Activated T-cell treated with anti-CD3 and anti-CD28 coated beads, Interleukin-2, amount 50 U/mL, for 4 hours (primary cell): ENCODE data around the gene EHBP1. TPM values are rescaled to one million over a fixed set of nuclear protein-coding genes. Genes with fewer than 3 reads are reported as not detected.

Source experiments
- ATAC-seq, 2 donors: fragments of 200-7000 bp; cut with Tn5 transposase; one replicate each; pipeline ENCODE4 v1.10.0; 2021
- DNase-seq: peaks from one replicate; pipeline ENCODE4 v3.0.0-alpha.2; 2020
- H3K27me3 Mint-ChIP-seq: one replicate; pipeline ENCODE4 v1.8.0; 2021; ENCODE audit warnings: low read depth, mixed read lengths
- H3K36me3 Mint-ChIP-seq: one replicate; pipeline ENCODE4 v1.8.0; 2022; ENCODE audit warnings: mixed read lengths; ENCODE audit not compliant: insufficient read depth
- H3K4me1 Mint-ChIP-seq: one replicate; pipeline ENCODE4 v1.8.0; 2021; ENCODE audit warnings: low read depth, mixed read lengths
- H3K4me3 Mint-ChIP-seq: one replicate; pipeline ENCODE4 v1.8.0; 2021; ENCODE audit warnings: mild to moderate bottlenecking, moderate library complexity, mixed read lengths
- H3K9me3 Mint-ChIP-seq: one replicate; pipeline ENCODE4 v1.8.0; 2021; ENCODE audit warnings: mixed read lengths
- total RNA-seq, 3 donors: library from RNA; stranded (reverse); gene quantifications; one replicate each; pipeline ENCODE4 v1.2.1, GENCODE V29; 2021

EHBP1 gene
- total RNA-seq, 3 donors from 2014 or later, result 19.8 to 21.4 (median 20.2) TPM

DNA sequence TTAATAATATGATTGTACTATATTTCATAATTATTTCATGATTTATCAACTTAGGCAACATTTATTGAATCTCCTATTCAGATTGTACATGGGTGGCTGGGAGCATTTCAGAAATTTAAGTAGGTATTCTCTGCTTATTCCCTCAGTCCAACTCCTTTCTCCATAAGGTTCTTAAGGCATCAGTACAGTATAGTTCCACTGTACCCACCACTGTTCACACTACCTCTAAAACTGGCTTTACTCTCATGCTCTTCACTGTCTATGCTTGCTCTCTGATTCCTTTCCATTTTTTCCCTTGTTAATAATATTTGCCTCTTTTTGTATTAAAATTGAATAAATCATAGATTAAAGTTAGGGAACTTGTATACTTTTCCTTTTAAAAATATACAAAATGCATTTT is 89.8 kb downstream of the EHBP1 start:
- DNase-seq (no peak), ATAC-seq (no peak)
- no peaks in the 10 kb centered on the region for H3K36me3 Mint-ChIP-seq
- H3K4me3 Mint-ChIP-seq, result no peak overlapping the region
- H3K4me1 Mint-ChIP-seq, result peaks cover 9% of the 10 kb centered on the region
- H3K27me3 Mint-ChIP-seq, result no peaks in the 10 kb centered on the region
- H3K9me3 Mint-ChIP-seq, result no peaks in the 10 kb centered on the region

DNA sequence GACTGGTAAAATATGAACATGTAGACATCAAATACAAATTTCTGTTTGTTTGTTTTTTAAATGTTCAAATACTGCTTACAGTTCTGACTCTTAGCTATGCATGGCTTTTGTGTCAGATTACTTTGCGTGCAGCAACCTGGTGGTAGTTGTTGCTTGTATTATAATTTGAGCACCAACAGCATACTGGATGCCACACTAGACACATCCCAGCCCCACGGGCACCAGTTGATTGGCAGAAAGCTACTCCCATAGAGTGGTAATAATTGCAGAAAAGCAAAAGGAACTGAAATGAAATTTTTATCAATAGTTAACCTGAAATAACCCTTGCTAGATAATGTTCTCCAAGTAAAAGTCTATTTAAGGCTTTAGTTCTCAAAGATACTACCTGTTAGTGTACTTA is 91.6 kb downstream of the EHBP1 start:
- Mint-ChIP-seq H3K36me3 (no peaks in the 10 kb centered on the region), H3K27me3 (no peaks in the 10 kb centered on the region)

DNA sequence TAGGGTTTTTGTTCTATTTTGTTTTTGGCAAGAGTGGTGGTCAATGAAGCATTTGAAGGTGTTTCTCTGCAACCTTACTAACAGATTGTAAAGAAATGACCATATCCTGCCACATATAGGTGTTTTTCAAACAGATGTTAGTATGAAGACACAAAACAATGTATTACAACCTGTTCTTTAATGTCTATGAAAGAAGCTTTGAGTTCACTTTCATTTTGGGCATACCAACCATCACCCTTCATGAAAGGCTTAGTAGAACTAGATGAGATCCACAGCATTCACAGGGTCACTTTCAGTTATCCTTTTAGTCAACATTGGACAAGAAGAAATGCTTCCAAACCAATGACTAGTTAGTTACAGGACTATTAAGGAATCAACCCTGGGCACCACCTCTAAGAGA is 95.1 kb downstream of the EHBP1 start:
- Mint-ChIP-seq H3K9me3 (no peaks in the 10 kb centered on the region), H3K36me3 (peaks cover under 1% of the 10 kb centered on the region), H3K4me3 (no peak overlapping the region), H3K4me1 (peaks cover 23% of the 10 kb centered on the region), H3K27me3 (no peaks in the 10 kb centered on the region)
- no peak for DNase-seq
- ATAC-seq, result peak in 1 of 2 donors; percentile 23

More for the DNA sequence above, 91.6 kb downstream of the EHBP1 start:
- no peak for DNase-seq
- Mint-ChIP-seq H3K4me1 (peaks cover 22% of the 10 kb centered on the region), H3K9me3 (no peaks in the 10 kb centered on the region), H3K4me3 (no peak overlapping the region)
- no peak for ATAC-seq

DNA sequence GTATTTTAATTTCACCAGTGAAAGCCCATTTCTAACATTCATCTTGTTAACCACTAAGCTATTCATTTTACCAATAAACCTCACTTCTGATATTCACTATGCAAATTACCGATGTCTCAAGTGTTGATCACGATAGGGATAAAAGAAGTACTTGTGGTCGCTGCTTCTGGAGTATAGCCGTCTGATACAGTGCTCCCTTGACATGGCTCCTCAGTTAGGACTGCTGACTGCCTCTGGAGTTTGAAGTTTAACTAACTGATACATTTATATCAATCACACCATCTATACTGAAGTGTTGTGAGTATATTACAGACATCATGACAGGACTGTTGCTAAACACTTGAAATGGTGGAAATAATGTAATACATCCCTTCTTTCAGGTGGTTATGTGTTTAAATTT is 95.6 kb downstream of the EHBP1 start:
- Mint-ChIP-seq H3K36me3 (peaks cover 5% of the 10 kb centered on the region), H3K4me3 (no peak overlapping the region), H3K9me3 (no peaks in the 10 kb centered on the region), H3K4me1 (peaks cover 23% of the 10 kb centered on the region), H3K27me3 (no peaks in the 10 kb centered on the region)
- no peak for ATAC-seq
- DNase-seq, result no peak

DNA sequence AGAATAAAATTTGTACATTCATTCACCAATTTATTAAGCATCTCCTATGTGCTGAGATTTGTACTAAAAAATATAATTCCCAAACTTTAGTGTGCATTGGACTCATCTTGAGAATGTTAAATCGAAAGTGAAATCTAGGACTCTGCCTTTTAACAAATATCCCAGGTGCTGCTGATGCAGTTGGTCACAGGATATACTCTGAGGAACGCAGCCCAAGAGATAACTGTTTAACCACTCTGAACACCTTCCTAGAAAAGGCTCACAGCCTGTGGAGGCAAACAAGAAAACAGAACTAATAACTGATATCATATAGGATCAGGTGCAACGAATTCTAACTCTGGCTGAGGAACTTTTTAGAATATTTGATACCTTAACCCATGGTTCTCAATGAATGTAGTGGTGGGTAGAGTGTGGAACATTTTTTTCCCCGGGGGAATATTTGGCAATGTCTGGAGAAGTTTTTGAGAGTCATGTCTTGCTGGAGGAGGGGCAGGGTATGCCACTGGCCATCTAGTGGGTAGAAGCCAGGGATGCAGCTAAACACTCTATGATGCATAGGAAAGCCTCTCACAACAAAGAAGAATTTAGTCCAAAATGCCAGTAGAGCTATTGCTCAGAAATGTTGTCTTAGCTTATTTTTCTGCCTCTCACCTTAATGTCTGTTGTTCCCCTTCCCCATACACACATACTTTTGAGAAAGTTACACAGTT is 96.5 kb downstream of the EHBP1 start:
- DNase-seq (no peak), ATAC-seq (no peak)
- Mint-ChIP-seq H3K4me3 (peak overlapping the region; percentile 41), H3K9me3 (no peaks in the 10 kb centered on the region), H3K4me1 (peaks cover 23% of the 10 kb centered on the region), H3K27me3 (no peaks in the 10 kb centered on the region), H3K36me3 (peaks cover 7% of the 10 kb centered on the region)

DNA sequence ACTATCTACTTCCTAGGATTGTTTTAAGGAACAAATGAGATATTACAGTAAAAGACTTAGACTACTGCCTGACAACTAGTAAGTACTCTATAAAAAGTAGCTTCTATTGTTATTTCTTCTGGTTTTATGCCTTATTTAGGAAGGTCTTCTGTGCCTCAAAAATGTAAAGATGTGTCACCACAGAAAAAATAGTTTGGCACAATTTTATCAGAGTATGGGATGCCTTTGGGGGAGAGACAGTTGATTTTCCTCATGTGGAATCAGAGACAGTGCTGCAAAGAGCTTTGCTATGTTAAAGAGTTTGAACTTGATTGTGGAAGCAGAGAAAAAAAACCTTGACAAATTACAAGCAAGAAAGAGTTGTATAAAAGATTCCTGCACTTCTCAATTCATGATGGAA is 98.4 kb downstream of the EHBP1 start:
- peaks cover 17% of the 10 kb centered on the region for H3K36me3 Mint-ChIP-seq
- no peaks in the 10 kb centered on the region for H3K27me3 Mint-ChIP-seq
- no peak overlapping the region for H3K4me3 Mint-ChIP-seq
- no peak for DNase-seq
- peaks cover 25% of the 10 kb centered on the region for H3K4me1 Mint-ChIP-seq
- peaks cover 4% of the 10 kb centered on the region for H3K9me3 Mint-ChIP-seq
- ATAC-seq, result no peak

DNA sequence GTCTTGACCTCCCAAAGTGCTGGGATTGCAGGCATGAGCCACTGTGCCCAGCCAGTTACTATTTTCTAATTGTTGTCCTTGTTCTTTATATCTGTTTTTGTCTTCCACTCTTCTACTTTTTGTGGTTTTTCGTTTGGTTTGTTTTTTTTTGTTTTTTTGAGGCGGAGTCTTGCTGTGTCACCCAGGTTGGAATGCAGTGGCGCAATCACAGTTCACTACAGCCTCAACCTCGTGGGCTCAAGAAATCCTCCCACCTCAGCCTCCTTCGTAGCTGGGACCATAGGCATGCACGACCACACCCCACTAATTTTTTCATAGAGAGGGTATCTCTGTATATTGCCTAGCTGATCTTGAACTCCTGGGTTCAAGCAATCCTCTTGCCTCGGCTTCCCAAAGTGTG is 100.7 kb downstream of the EHBP1 start:
- Mint-ChIP-seq H3K36me3 (peaks cover 21% of the 10 kb centered on the region), H3K9me3 (peaks cover 4% of the 10 kb centered on the region), H3K4me3 (no peak overlapping the region), H3K4me1 (peaks cover 9% of the 10 kb centered on the region), H3K27me3 (no peaks in the 10 kb centered on the region)
- ATAC-seq, result no peak
- DNase-seq, result no peak

DNA sequence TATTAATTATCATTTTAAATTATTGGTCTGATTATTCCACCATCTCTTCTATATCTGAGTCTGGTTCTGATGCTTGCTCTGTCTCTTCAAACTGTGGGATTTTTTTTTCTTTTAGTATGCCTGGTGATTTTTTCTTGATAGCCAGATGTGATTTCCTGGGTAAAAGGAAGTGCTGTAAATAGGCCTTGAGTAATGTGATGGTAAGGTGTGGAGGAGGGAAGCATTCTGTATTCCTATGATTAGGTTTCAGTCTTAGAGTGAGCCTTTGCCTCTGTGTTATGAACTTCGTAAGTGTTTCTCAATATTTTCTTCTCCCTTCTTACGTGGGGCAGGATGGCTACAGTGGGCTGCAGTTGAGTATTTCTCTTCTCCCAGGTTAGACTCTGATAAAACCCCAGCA is 103.0 kb downstream of the EHBP1 start:
- H3K9me3 Mint-ChIP-seq, result peaks cover 4% of the 10 kb centered on the region
- H3K27me3 Mint-ChIP-seq, result no peaks in the 10 kb centered on the region
- DNase-seq (no peak), ATAC-seq (no peak)
- no peak overlapping the region for H3K4me3 Mint-ChIP-seq
- H3K4me1 Mint-ChIP-seq, result peaks cover 2% of the 10 kb centered on the region
- H3K36me3 Mint-ChIP-seq, result peaks cover 24% of the 10 kb centered on the region

DNA sequence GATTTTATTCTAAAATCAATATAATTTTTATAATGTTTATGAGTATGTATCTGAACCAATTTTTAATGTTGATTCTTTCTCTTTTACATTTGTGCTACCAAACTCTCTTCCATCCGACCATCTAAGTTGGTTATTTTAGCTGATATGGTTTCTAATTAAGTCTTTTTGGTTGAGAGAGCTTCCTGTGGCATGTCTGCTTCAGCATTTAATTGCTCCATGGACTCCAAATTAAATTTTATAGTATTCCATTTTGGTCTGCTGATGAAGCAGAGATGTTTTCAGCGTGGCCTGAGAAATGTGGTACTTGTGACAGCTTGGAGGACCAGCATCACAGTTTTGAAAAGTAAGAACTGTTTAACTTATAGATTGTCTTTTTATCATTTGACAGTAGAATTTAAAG is 105.6 kb downstream of the EHBP1 start:
- ATAC-seq (no peak), DNase-seq (no peak)
- Mint-ChIP-seq H3K4me3 (no peak overlapping the region), H3K9me3 (peaks cover 4% of the 10 kb centered on the region), H3K36me3 (peaks cover 21% of the 10 kb centered on the region), H3K4me1 (peaks cover 5% of the 10 kb centered on the region), H3K27me3 (no peaks in the 10 kb centered on the region)

DNA sequence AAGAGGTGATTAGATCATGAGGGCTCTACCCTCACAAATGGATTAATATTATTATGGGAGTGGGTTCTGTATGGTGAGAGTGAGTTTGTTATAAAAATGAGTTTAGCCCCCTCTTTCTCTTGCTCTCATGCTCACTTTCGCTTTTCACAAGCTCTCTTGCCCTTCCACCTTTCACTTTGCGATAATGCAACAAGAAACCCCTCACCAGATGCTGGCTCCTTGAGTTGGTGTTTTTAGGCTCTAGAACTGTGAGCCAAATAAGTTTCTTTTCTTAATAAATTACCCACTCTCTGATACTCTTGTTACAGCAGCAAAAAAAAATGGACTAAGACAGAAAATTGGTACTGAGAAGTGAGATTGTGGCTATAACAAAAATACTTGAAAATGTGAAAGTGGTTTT is 106.5 kb downstream of the EHBP1 start:
- Mint-ChIP-seq H3K36me3 (peaks cover 19% of the 10 kb centered on the region), H3K4me3 (no peak overlapping the region), H3K4me1 (peaks cover 5% of the 10 kb centered on the region), H3K27me3 (no peaks in the 10 kb centered on the region), H3K9me3 (peaks cover 4% of the 10 kb centered on the region)
- ATAC-seq (no peak), DNase-seq (no peak)

DNA sequence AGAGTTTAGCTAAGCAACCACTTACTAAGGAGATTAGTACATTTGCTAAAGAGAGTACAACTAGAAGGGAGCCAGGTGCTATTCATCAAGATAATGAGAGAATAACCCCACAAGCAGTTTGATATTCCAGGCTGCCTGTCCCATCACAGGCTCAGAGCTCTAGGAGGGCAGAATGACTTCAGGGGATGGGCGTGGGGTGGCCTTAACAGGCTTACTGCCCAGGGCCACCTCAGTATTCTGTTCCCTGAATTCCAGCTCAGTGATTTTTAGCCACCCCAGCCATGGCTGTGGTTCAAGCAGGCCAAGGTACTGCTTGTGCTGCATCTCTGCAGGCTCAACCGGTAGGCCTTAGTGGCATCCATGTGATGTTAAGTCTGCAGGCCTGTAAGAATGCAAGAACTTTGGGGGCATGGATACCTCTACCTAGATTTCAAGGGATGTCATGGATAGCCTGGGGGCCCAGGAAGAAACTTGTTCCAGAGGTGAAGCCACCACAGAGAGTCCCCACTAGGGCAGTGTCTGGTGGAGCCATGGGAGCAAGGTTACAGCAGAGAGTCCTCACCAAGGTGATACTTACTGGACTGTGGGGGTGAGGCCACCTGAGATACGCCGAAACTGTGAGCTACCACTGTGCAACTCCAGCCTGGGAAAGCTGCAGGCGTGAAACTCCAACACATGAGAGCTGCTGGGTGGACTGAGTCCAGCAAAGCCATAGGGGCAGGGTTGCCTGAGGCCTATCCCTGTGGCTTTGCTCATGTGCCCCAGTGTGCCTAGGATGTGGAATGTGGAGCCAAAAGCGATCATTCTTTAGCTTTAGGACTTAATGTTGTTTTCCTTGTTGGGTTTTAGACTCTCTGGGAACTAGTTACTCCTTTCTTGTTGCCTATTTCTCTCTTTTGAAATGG is 107.7 kb downstream of the EHBP1 start:
- H3K36me3 Mint-ChIP-seq, result peaks cover 13% of the 10 kb centered on the region
- H3K4me3 Mint-ChIP-seq, result no peak overlapping the region
- H3K4me1 Mint-ChIP-seq, result peaks cover 5% of the 10 kb centered on the region
- ATAC-seq (no peak), DNase-seq (no peak)
- H3K9me3 Mint-ChIP-seq, result peaks cover 2% of the 10 kb centered on the region
- no peaks in the 10 kb centered on the region for H3K27me3 Mint-ChIP-seq

DNA sequence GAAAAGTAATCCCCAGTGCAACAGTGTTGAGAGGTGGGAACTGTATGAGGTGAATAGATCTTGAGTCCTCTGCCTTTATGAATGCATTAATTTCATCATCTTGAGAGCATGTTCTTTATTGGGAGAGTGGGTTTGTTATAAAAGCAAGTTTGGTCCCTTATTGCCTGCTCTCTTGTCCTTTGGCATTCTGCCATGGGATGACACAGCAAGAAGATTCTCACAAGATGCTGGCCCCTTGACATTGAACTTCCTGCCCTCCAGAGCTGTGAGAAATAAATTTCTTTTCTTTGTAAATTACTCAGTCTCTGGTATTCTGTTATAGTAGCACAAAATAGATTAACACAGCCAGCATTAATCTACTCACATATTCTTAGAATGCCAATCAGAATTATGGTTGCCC is 108.6 kb downstream of the EHBP1 start:
- Mint-ChIP-seq H3K4me1 (peaks cover 4% of the 10 kb centered on the region), H3K27me3 (no peaks in the 10 kb centered on the region), H3K36me3 (peaks cover 9% of the 10 kb centered on the region), H3K9me3 (no peaks in the 10 kb centered on the region), H3K4me3 (no peak overlapping the region)
- no peak for ATAC-seq
- no peak for DNase-seq

DNA sequence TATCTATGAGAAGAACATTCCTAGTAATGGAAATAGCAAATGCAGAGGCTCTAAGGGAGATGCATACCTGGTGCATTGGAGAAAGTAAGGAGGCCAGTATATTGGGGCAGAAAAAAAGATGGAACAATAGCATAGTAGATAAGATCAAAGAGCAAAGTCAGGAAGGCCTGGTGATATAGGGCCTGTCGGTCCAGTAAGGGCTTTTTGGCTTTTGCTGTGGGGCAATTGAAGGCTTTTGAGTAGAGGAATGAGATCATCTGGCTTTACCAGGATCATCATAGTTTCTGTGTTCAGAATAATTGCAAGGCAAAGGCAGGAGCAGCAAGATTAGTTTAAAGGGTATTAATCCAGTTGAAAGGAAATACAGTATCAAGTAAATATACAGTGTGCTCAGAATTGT is 111.8 kb downstream of the EHBP1 start:
- no peak for DNase-seq
- peaks cover 4% of the 10 kb centered on the region for H3K4me1 Mint-ChIP-seq
- H3K36me3 Mint-ChIP-seq, result peaks cover 2% of the 10 kb centered on the region
- H3K9me3 Mint-ChIP-seq, result no peaks in the 10 kb centered on the region
- no peak for ATAC-seq
- H3K27me3 Mint-ChIP-seq, result no peaks in the 10 kb centered on the region
- H3K4me3 Mint-ChIP-seq, result no peak overlapping the region

DNA sequence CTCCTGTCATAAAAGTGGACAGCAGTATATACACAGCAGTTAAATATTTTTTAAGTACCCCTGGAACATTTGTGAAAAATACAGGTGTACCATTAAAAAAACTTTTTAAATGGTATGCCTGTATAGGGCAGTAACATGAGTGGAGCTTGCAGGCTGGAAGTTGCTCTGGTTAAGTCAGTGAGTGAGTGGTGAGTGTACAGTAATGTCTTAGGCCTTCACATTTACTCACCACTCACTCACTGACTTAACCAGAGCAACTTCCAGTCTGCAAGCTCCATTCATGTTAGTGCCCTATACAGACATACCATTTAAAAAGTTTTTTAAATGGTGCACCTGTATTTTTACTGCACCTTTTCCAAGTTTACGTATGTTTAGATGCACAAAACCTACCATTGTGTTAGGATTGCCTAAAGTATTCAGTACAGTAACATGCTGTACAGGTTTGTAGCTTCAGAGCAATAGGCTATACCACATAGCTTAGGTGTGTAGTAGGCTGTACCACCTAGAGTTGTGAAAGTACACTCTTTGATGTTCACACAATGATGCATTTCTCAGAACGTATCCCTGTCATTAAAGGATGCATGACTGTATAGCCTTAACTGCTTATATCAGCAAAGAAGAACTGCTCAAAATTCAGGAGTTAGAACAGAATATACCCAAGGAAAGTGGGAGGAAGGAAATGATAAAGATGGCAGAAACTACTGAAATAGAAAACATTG is 112.6 kb downstream of the EHBP1 start:
- H3K27me3 Mint-ChIP-seq, result no peaks in the 10 kb centered on the region
- DNase-seq (no peak), ATAC-seq (no peak)
- peaks cover 4% of the 10 kb centered on the region for H3K4me1 Mint-ChIP-seq
- no peak overlapping the region for H3K4me3 Mint-ChIP-seq
- peaks cover 2% of the 10 kb centered on the region for H3K36me3 Mint-ChIP-seq
- no peaks in the 10 kb centered on the region for H3K9me3 Mint-ChIP-seq
